H9 (cell line): Measurements from ENCODE around the gene PHF21B. TPM values are rescaled to one million over a fixed set of nuclear protein-coding genes. Genes with fewer than 3 reads are reported as not detected.

Experiments used
- DNase-seq: peaks from one replicate; pipeline ENCODE4 v3.0.0-alpha.2; 2017
- H2AFZ ChIP-seq: one replicate; pipeline ENCODE4 v1.6.1; 2013; ENCODE audit warnings: mild to moderate bottlenecking, low read length, control low read depth, moderate library complexity
- H2AK5ac ChIP-seq: 2 replicates; pipeline ENCODE4 v1.6.1; 2013; ENCODE audit warnings: low read length, control low read depth, mixed read lengths; ENCODE audit not compliant: insufficient read length
- H2BK120ac ChIP-seq: one replicate; pipeline ENCODE4 v1.6.1; 2013; ENCODE audit warnings: low read depth, mild to moderate bottlenecking, low read length, control low read depth, inconsistent platforms; ENCODE audit not compliant: poor library complexity, severe bottlenecking
- H2BK12ac ChIP-seq: 2 replicates; pipeline ENCODE4 v1.6.1; 2013; ENCODE audit warnings: low read length, control low read depth, mixed read lengths, low read depth; ENCODE audit not compliant: insufficient read length
- H2BK15ac ChIP-seq: 2 replicates; pipeline ENCODE4 v1.6.1; 2013; ENCODE audit warnings: low read depth, low read length, control low read depth
- H2BK20ac ChIP-seq: one replicate; pipeline ENCODE4 v1.6.1; 2013; ENCODE audit warnings: low read depth, mild to moderate bottlenecking, low read length, control low read depth, inconsistent platforms; ENCODE audit not compliant: poor library complexity, severe bottlenecking
- H2BK5ac ChIP-seq: 2 replicates; pipeline ENCODE4 v1.6.1; 2013; ENCODE audit warnings: low read length, control low read depth, mixed read lengths; ENCODE audit not compliant: insufficient read length
- H3K14ac ChIP-seq: 2 replicates; pipeline ENCODE4 v1.6.1; 2013; ENCODE audit warnings: low read length, control low read depth; ENCODE audit not compliant: insufficient read depth
- H3K18ac ChIP-seq: 2 replicates; pipeline ENCODE4 v1.6.1; 2013; ENCODE audit warnings: low read depth, mild to moderate bottlenecking, mixed read lengths, low read length, control low read depth; ENCODE audit not compliant: insufficient read length
- H3K23ac ChIP-seq: 2 replicates; pipeline ENCODE4 v1.6.1; 2013; ENCODE audit warnings: low read length, control low read depth, mixed read lengths, low read depth; ENCODE audit not compliant: insufficient read length
- H3K23me2 ChIP-seq: 2 replicates; pipeline ENCODE4 v1.6.1; 2013; ENCODE audit warnings: low read depth, mild to moderate bottlenecking, mixed read lengths, low read length, control low read depth; ENCODE audit not compliant: insufficient read length, poor library complexity, severe bottlenecking
- H3K27ac ChIP-seq: 2 replicates; pipeline ENCODE4 v1.5.1; 2013; ENCODE audit warnings: low read length, control low read depth, mixed read lengths, low read depth; ENCODE audit not compliant: insufficient read length
- H3K27me3 ChIP-seq: 2 replicates; pipeline ENCODE4 v1.6.1; 2013; ENCODE audit warnings: low read length, control low read depth, inconsistent platforms; ENCODE audit not compliant: insufficient read depth
- H3K4ac ChIP-seq: 2 replicates; pipeline ENCODE4 v1.6.1; 2013; ENCODE audit warnings: low read depth, mild to moderate bottlenecking, control low read depth, inconsistent platforms, low read length, moderate library complexity
- H3K4me1 ChIP-seq: 2 replicates; pipeline ENCODE4 v1.6.1; 2013; ENCODE audit warnings: low read length, control low read depth, inconsistent platforms; ENCODE audit not compliant: insufficient read depth
- H3K4me2 ChIP-seq: 2 replicates; pipeline ENCODE4 v1.6.1; 2013; ENCODE audit warnings: low read length, control low read depth, mixed read lengths; ENCODE audit not compliant: insufficient read length, insufficient read depth
- H3K56ac ChIP-seq: 2 replicates; pipeline ENCODE4 v1.6.1; 2013; ENCODE audit warnings: low read depth, mild to moderate bottlenecking, mixed read lengths, low read length, control low read depth; ENCODE audit not compliant: insufficient read length
- H3K79me1 ChIP-seq: 2 replicates; pipeline ENCODE4 v1.6.1; 2013; ENCODE audit warnings: low read depth, mild to moderate bottlenecking, moderate library complexity, low read length, control low read depth, inconsistent platforms; ENCODE audit not compliant: insufficient read depth, poor library complexity, severe bottlenecking
- H3K79me2 ChIP-seq: 2 replicates; pipeline ENCODE4 v1.6.1; 2013; ENCODE audit warnings: low read length, control low read depth, inconsistent platforms; ENCODE audit not compliant: insufficient read depth
- H3K9ac ChIP-seq: 2 replicates; pipeline ENCODE4 v1.6.1; 2013; ENCODE audit warnings: low read length, control low read depth, mixed read lengths; ENCODE audit not compliant: insufficient read length; ENCODE audit errors: extremely low read depth
- H3K9me3 ChIP-seq: one replicate; pipeline ENCODE4 v1.6.1; 2013; ENCODE audit warnings: low read depth, low read length, inconsistent platforms; ENCODE audit not compliant: control insufficient read depth
- H3T11ph ChIP-seq: one replicate; pipeline ENCODE4 v1.6.1; 2013; ENCODE audit warnings: mild to moderate bottlenecking, low read length, control low read depth, inconsistent platforms
- H4K20me1 ChIP-seq: one replicate; pipeline ENCODE4 v1.6.1; 2013; ENCODE audit not compliant: control insufficient read depth, insufficient read length, insufficient read depth
- H4K5ac ChIP-seq: 2 replicates; pipeline ENCODE4 v1.6.1; 2013; ENCODE audit warnings: low read depth, mild to moderate bottlenecking, mixed read lengths, low read length, control low read depth; ENCODE audit not compliant: insufficient read length
- H4K8ac ChIP-seq: replicated peaks from 2 replicates; pipeline ENCODE4 v1.6.1; 2013; ENCODE audit warnings: low read length, control low read depth, mixed read lengths, low read depth; ENCODE audit not compliant: insufficient read length
- H4K91ac ChIP-seq: 2 replicates; pipeline ENCODE4 v1.6.1; 2013; ENCODE audit warnings: low read depth, mild to moderate bottlenecking, moderate library complexity, mixed read lengths, low read length, control low read depth; ENCODE audit not compliant: insufficient read length
- H3K27ac Mint-ChIP-seq, 3 experiments: 2 replicates in 2 of 3; 3 replicates in 1 of 3; pipeline ENCODE4 v1.8.0; 2020 to 2021; ENCODE audit warnings: mixed read lengths in 3 of 3, mild to moderate bottlenecking in 1 of 3, moderate library complexity in 1 of 3
- H3K27me3 Mint-ChIP-seq: 2 replicates; pipeline ENCODE4 v1.8.0; 2021; ENCODE audit warnings: low read depth, mild to moderate bottlenecking, moderate library complexity, mixed read lengths
- H3K36me3 Mint-ChIP-seq, 3 experiments: 2 replicates in 2 of 3; 3 replicates in 1 of 3; pipeline ENCODE4 v1.8.0; 2020 to 2021; ENCODE audit warnings: low read depth in 3 of 3, mixed read lengths in 3 of 3; ENCODE audit not compliant: insufficient read depth in 1 of 3
- H3K4me1 Mint-ChIP-seq, 2 experiments: 2 replicates each; pipeline ENCODE4 v1.8.0; 2020; ENCODE audit warnings: mixed read lengths in 2 of 2
- H3K4me3 Mint-ChIP-seq, 2 experiments: 2 replicates in 1 of 2; 3 replicates in 1 of 2; pipeline ENCODE4 v1.8.0; 2020 to 2021; ENCODE audit warnings: mild to moderate bottlenecking in 2 of 2, mixed read lengths in 2 of 2, moderate library complexity in 1 of 2
- H3K9me3 Mint-ChIP-seq, 2 experiments: 2 replicates in 1 of 2; 3 replicates in 1 of 2; pipeline ENCODE4 v1.8.0; 2020; ENCODE audit warnings: mild to moderate bottlenecking in 2 of 2, mixed read lengths in 2 of 2, moderate library complexity in 1 of 2
- WGBS: extraction: QIAGEN DNeasy Blood & Tissue Kit; methylation state at CpG from one replicate; pipeline ENCODE4 v1.1.7; 2013; ENCODE audit warnings: missing lambda C conversion rate, low lambda C conversion rate, mixed read lengths; ENCODE audit not compliant: insufficient read length; ENCODE audit errors: extremely low coverage; 5-methylcytosine and 5-hydroxymethylcytosine counted together
- total RNA-seq: library from RNA; stranded (reverse); gene quantifications from 2 replicates; pipeline ENCODE4 v1.2.1, GENCODE V29; 2021
- TF ChIP-seq, protein P1 (sequence below): fragments of 200-600 bp; sonication (generic); conservative IDR thresholded peaks from 3 replicates; pipeline ENCODE4 v1.8.0; 2021; ENCODE audit warnings: antibody characterized with exemption, mild to moderate bottlenecking

The PHF21B gene
- total RNA-seq, 1 experiment from 2014 or later: 60.3 TPM

DNA sequence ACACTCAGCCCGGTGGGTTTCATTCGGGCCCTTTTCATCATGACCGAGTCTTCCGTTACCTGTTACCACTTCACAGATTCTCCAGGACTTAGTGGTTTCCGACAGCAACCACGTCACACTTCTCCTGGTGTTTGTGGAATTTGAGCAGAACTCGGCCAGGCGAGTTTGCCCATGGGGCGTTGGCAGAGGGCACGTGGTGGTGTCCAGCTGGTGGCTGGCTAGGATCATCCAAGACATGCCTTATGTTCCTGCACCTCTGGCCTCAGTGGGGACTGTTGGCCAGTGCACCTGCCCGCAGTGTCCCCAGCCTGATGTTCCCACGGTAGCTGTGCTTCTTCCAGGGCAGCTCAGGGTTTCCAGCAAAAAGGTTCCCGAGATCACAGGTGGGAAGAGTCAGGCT, 170.1 kb downstream of the PHF21B start:
- H3K27ac ChIP-seq: no peak overlapping the region
- no peaks in the 10 kb centered on the region for H3K9me3 ChIP-seq
- H3T11ph ChIP-seq: no peak overlapping the region
- Mint-ChIP-seq H3K27ac (0 out of 7 replicates have a peak overlapping the region, but pooled peaks of 1 of the 3 experiments have one; percentile 55), H3K36me3 (peaks cover 13 to 22% (median 22%) of the 10 kb centered on the region in 3 experiments), H3K4me3 (no peak overlapping the region; a peak in 1 of 5 replicates), H3K27me3 (no peaks in the 10 kb centered on the region; the same call in 1 of the 2 replicates), H3K4me1 (peaks cover 23 to 25% of the 10 kb centered on the region in 2 experiments), H3K9me3 (peaks cover 4 to 8% of the 10 kb centered on the region in 2 experiments)
- H3K23ac ChIP-seq: no peak overlapping the region
- DNase-seq: no peak
- H4K5ac ChIP-seq: no peak overlapping the region
- H3K4me2 ChIP-seq: no peak overlapping the region
- H3K23me2 ChIP-seq: no peaks in the 10 kb centered on the region
- no peak overlapping the region for H2BK120ac ChIP-seq
- no peak overlapping the region for H3K9ac ChIP-seq
- no peaks in the 10 kb centered on the region; the same call in 1 of the 2 replicates for H3K4me1 ChIP-seq
- H3K56ac ChIP-seq: no peak overlapping the region
- no peak overlapping the region for H3K18ac ChIP-seq
- WGBS: no CpG with 5 or more reads among the region's 13 CpGs
- H2BK20ac ChIP-seq: no peak overlapping the region
- H4K91ac ChIP-seq: no peak overlapping the region
- no peak overlapping the region for H2BK15ac ChIP-seq
- no peak overlapping the region for H2BK12ac ChIP-seq
- H2AK5ac ChIP-seq: no peak overlapping the region
- H4K20me1 ChIP-seq: peaks cover 2% of the 10 kb centered on the region
- H3K4ac ChIP-seq: no peak overlapping the region
- no peaks in the 10 kb centered on the region for H3K79me1 ChIP-seq
- H3K79me2 ChIP-seq: no peaks in the 10 kb centered on the region
- TF ChIP-seq, protein P1, sequence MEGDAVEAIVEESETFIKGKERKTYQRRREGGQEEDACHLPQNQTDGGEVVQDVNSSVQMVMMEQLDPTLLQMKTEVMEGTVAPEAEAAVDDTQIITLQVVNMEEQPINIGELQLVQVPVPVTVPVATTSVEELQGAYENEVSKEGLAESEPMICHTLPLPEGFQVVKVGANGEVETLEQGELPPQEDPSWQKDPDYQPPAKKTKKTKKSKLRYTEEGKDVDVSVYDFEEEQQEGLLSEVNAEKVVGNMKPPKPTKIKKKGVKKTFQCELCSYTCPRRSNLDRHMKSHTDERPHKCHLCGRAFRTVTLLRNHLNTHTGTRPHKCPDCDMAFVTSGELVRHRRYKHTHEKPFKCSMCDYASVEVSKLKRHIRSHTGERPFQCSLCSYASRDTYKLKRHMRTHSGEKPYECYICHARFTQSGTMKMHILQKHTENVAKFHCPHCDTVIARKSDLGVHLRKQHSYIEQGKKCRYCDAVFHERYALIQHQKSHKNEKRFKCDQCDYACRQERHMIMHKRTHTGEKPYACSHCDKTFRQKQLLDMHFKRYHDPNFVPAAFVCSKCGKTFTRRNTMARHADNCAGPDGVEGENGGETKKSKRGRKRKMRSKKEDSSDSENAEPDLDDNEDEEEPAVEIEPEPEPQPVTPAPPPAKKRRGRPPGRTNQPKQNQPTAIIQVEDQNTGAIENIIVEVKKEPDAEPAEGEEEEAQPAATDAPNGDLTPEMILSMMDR: no peak
- no peak overlapping the region for H4K8ac ChIP-seq
- no peak overlapping the region for H3K14ac ChIP-seq
- no peak overlapping the region for H2BK5ac ChIP-seq
- H3K27me3 ChIP-seq: no peaks in the 10 kb centered on the region
- no peak overlapping the region for H2AFZ ChIP-seq
